CD14-positive monocyte (primary cell): ENCODE measurements around the gene WWOX. TPM values are rescaled to one million over a fixed set of nuclear protein-coding genes. Genes with fewer than 3 reads are reported as not detected.

Source experiments
- DNase-seq, 3 donors: peaks; one replicate each; pipeline ENCODE4 v3.0.0-alpha.2; 2011 to 2022
- H2AFZ ChIP-seq: 2 replicates; pipeline ENCODE4 v1.6.0; 2012; ENCODE audit warnings: mild to moderate bottlenecking, low read depth, low read length, inconsistent platforms; ENCODE audit not compliant: insufficient read depth, poor library complexity, severe bottlenecking
- H3K27ac ChIP-seq, 2 donors: 1 replicate in 1 of 2; 2 replicates in 1 of 2; pipeline ENCODE4 v1.5.1; 2012 to 2013; ENCODE audit warnings: low read length in 2 of 2, control low read depth in 1 of 2, inconsistent platforms in 1 of 2, low read depth in 1 of 2, mild to moderate bottlenecking in 1 of 2
- H3K27me3 ChIP-seq, 2 donors: one replicate each; pipeline versions ENCODE4 v1.6.0 to v1.6.1; 2011 to 2013; ENCODE audit warnings: low read length in 2 of 2; ENCODE audit not compliant: control insufficient read depth in 2 of 2, insufficient read depth in 2 of 2
- H3K36me3 ChIP-seq, 2 donors: replicated peaks in 1 of 2; 1 replicate in 1 of 2; 2 replicates in 1 of 2; pipeline versions ENCODE4 v1.5.1 to v1.6.1; 2012 to 2013; ENCODE audit warnings: low read length in 2 of 2, control low read depth in 1 of 2, inconsistent platforms in 1 of 2, mild to moderate bottlenecking in 1 of 2; ENCODE audit not compliant: insufficient read depth in 2 of 2, control insufficient read depth in 1 of 2
- H3K4me1 ChIP-seq, 2 donors: 1 replicate in 1 of 2; 2 replicates in 1 of 2; pipeline versions ENCODE4 v1.5.1 to v1.6.1; 2012 to 2013; ENCODE audit warnings: low read length in 2 of 2, control low read depth in 1 of 2, inconsistent platforms in 1 of 2, mild to moderate bottlenecking in 1 of 2, moderate library complexity in 1 of 2; ENCODE audit not compliant: insufficient read depth in 2 of 2, control insufficient read depth in 1 of 2
- H3K4me2 ChIP-seq: replicated peaks from 2 replicates; pipeline ENCODE3; 2012; ENCODE audit warnings: low read length, moderate library complexity, mild to moderate bottlenecking; ENCODE audit not compliant: poor library complexity, severe bottlenecking; ENCODE audit errors: extremely low read depth
- H3K4me3 ChIP-seq, 3 experiments: fragments of 200-600 bp in 1 of 3; sonication (generic) in 1 of 3; replicated peaks in 1 of 3; 1 replicate in 2 of 3; 2 replicates in 1 of 3; pipeline ENCODE4 v1.5.1; 2011 to 2013; ENCODE audit warnings: low read length in 3 of 3, mild to moderate bottlenecking in 3 of 3, control low read depth in 2 of 3, low read depth in 2 of 3, inconsistent platforms in 1 of 3, moderate library complexity in 1 of 3
- H3K79me2 ChIP-seq: 2 replicates; pipeline ENCODE4 v1.6.0; 2012; ENCODE audit warnings: mild to moderate bottlenecking, control low read depth, inconsistent platforms, low read length, moderate library complexity; ENCODE audit not compliant: insufficient read depth
- H3K9ac ChIP-seq: 2 replicates; pipeline ENCODE4 v1.6.0; 2017; ENCODE audit warnings: low read length, mild to moderate bottlenecking; ENCODE audit not compliant: insufficient read depth, poor library complexity, severe bottlenecking
- H3K9me3 ChIP-seq, 2 donors: replicated peaks in 1 of 2; 1 replicate in 1 of 2; 2 replicates in 1 of 2; pipeline versions ENCODE4 v1.5.1 to v1.6.1; 2012 to 2013; ENCODE audit warnings: low read length in 2 of 2, control low read depth in 1 of 2; ENCODE audit not compliant: control insufficient read depth in 1 of 2, insufficient read depth in 1 of 2
- H4K20me1 ChIP-seq: 2 replicates; pipeline ENCODE4 v1.6.0; 2012; ENCODE audit warnings: mild to moderate bottlenecking, low read length, control low read depth, moderate library complexity; ENCODE audit not compliant: insufficient read depth
- H3K27ac Mint-ChIP-seq, 7 donors: one replicate each; pipeline ENCODE4 v1.8.0; 2020; ENCODE audit warnings: mild to moderate bottlenecking in 7 of 7, mixed read lengths in 7 of 7, moderate library complexity in 6 of 7, inconsistent platforms in 2 of 7
- H3K27me3 Mint-ChIP-seq, 3 donors: one replicate each; pipeline ENCODE4 v1.8.0; 2021 to 2022; ENCODE audit warnings: low read depth in 3 of 3, mild to moderate bottlenecking in 3 of 3, mixed read lengths in 3 of 3, moderate library complexity in 3 of 3, inconsistent platforms in 1 of 3
- H3K36me3 Mint-ChIP-seq, 2 donors: one replicate each; pipeline ENCODE4 v1.8.0; 2020; ENCODE audit warnings: mixed read lengths in 2 of 2, inconsistent platforms in 1 of 2, mild to moderate bottlenecking in 1 of 2
- H3K4me1 Mint-ChIP-seq: one replicate; pipeline ENCODE4 v1.8.0; 2020; ENCODE audit warnings: mild to moderate bottlenecking, mixed read lengths
- H3K4me3 Mint-ChIP-seq, 2 donors: one replicate each; pipeline ENCODE4 v1.8.0; 2020; ENCODE audit warnings: mild to moderate bottlenecking in 2 of 2, mixed read lengths in 2 of 2, moderate library complexity in 1 of 2
- H3K9me3 Mint-ChIP-seq, 7 donors: one replicate each; pipeline ENCODE4 v1.8.0; 2020 to 2022; ENCODE audit warnings: mixed read lengths in 7 of 7, mild to moderate bottlenecking in 6 of 7, moderate library complexity in 6 of 7, inconsistent platforms in 2 of 7
- CTCF ChIP-seq: fragments of 200-600 bp; IDR thresholded peaks from one replicate; pipeline ENCODE4 v1.8.0; 2022; ENCODE audit warnings: antibody characterized with exemption, mild to moderate bottlenecking
- WGBS: methylation state at CpG from one replicate; pipeline ENCODE4 v1.1.5; 2013; ENCODE audit warnings: missing lambda C conversion rate; ENCODE audit not compliant: insufficient coverage; 5-methylcytosine and 5-hydroxymethylcytosine counted together
- intact Hi-C, 2 donors: fragments of 100-400 bp; cut with micrococcal nuclease; formaldehyde crosslinking; loops; one replicate each; pipeline versions ENCODE4 v1.15.0 to v1.15.1; 2023
- polyA plus RNA-seq, 3 donors: library from polyadenylated mRNA; depleted of rRNA in 1 of 3; unstranded in 2 of 3; stranded (reverse) in 1 of 3; fragments of 300-500 nt in 2 of 3; fragments of >200 nt in 1 of 3; fragmentation: Illumina TruSeq in 2 of 3; gene quantifications; 1 replicate in 2 of 3; 2 replicates in 1 of 3; pipeline ENCODE4 v1.2.3, GENCODE V29; 2012 to 2021

Gene WWOX
- polyA plus RNA-seq, 3 donors, result 4.0 to 7.0 (median 6.3) TPM

- Histone ChIP-seq H3K4me3 (no peak overlapping the region), H3K9me3 (no peaks in the 10 kb centered on the region), H3K4me1 (no peaks in the 10 kb centered on the region), H3K4me2 (no peak overlapping the region), H3K9ac (no peak overlapping the region), H3K36me3 (no peaks in the 10 kb centered on the region), H3K27ac (no peak overlapping the region), H3K27me3 (no peaks in the 10 kb centered on the region), H3K79me2 (no peaks in the 10 kb centered on the region), H2AFZ (no peak overlapping the region), H4K20me1 (no peaks in the 10 kb centered on the region)
- no peak for TF ChIP-seq CTCF
- H3K9me3 Mint-ChIP-seq, result peaks cover 0 to 2% (median 0%) of the 10 kb centered on the region in 7 donors
- no peak overlapping the region for H3K27ac Mint-ChIP-seq
- peaks cover 0 to 4% (median 2%) of the 10 kb centered on the region in 3 donors for H3K27me3 Mint-ChIP-seq
- intact Hi-C loops, result no loop called here
- H3K4me3 Mint-ChIP-seq, result no peak overlapping the region
- no peaks in the 10 kb centered on the region for H3K36me3 Mint-ChIP-seq
- no peak for DNase-seq
- no peaks in the 10 kb centered on the region for H3K4me1 Mint-ChIP-seq
- no CpG with 5 or more reads among the region's 1 CpG for WGBS
Measured at GRCh38 chr16:78795433-78795832, 696.0 kb downstream of the WWOX start.

- intact Hi-C loops, result no loop called here
- peak; percentile 49 to 68 (median 60) for DNase-seq
- no peak overlapping the region for H3K4me2 ChIP-seq
- no peak overlapping the region for H3K4me3 Mint-ChIP-seq
- H4K20me1 ChIP-seq, result no peaks in the 10 kb centered on the region
- H2AFZ ChIP-seq, result no peak overlapping the region
- H3K4me1 Mint-ChIP-seq, result no peaks in the 10 kb centered on the region
- H3K36me3 Mint-ChIP-seq, result no peaks in the 10 kb centered on the region
- TF ChIP-seq CTCF, result no peak
- no peak overlapping the region for H3K4me3 ChIP-seq
- no peak overlapping the region for H3K9ac ChIP-seq
- 84% methylated on average over 3 of the region's 3 CpGs for WGBS
- H3K9me3 Mint-ChIP-seq, result peaks cover 0 to 2% (median 0%) of the 10 kb centered on the region in 7 donors
- H3K27me3 ChIP-seq, result no peaks in the 10 kb centered on the region
- no peaks in the 10 kb centered on the region for H3K79me2 ChIP-seq
- H3K27ac ChIP-seq, result no peak overlapping the region
- H3K27ac Mint-ChIP-seq, result no peak overlapping the region
- H3K36me3 ChIP-seq, result no peaks in the 10 kb centered on the region
- H3K27me3 Mint-ChIP-seq, result peaks cover 0 to 4% (median 2%) of the 10 kb centered on the region in 3 donors
- H3K4me1 ChIP-seq, result no peaks in the 10 kb centered on the region
- no peaks in the 10 kb centered on the region for H3K9me3 ChIP-seq
Measured at GRCh38 chr16:78796221-78796866, 696.9 kb downstream of the WWOX start.
